Activated CD8-positive, alpha-beta memory T cell treated with anti-CD3 and anti-CD28 coated beads for 36 hours (primary cell): ENCODE results near the gene IKZF4. TPM values are rescaled to one million over a fixed set of nuclear protein-coding genes. Genes with fewer than 3 reads are reported as not detected.
"Not testable (repeated sequence)": the region's sequence is repeated elsewhere in the genome, so short reads cannot be mapped to it uniquely, and the experiment has no call there.

Source experiments
- CTCF ChIA-PET: fragments of 350-600 bp; sonication (Branson Sonifier 250); formaldehyde crosslinking; loops from one replicate; lab custom pipeline; 2021; ENCODE audit warnings: antibody characterized with exemption; lab: Charles Lee
- POLR2A ChIA-PET: fragments of 350-600 bp; sonication (Branson Sonifier 250); formaldehyde crosslinking; loops from one replicate; lab custom pipeline; 2021; ENCODE audit warnings: antibody characterized with exemption; lab: Charles Lee
- total RNA-seq, 2 experiments: library from RNA; stranded (reverse); gene quantifications; one replicate each; pipeline ENCODE4 v1.2.3, GENCODE V29; 2021

IKZF4 gene
- total RNA-seq, 2 experiments from 2014 or later = 14.2 to 15.1 TPM

GRCh38 chr12:56028511-56029165 is 7.8 kb downstream of the IKZF4 start:
- ChIA-PET POLR2A (no interaction called here), CTCF (interaction anchor here (0.7 to 3.1 kb wide), 9 partner anchors 17 to 1396 kb away, joined by 3 to 25 read pairs (median 4); partner anchors contain the start of gene SUOX)

- CTCF ChIA-PET = interaction anchor here (0.7 to 3.1 kb wide), 7 partner anchors 19 to 1397 kb away, joined by 3 to 25 read pairs (median 4); partner anchors contain the start of gene SUOX
- POLR2A ChIA-PET = no interaction called here
Measured at GRCh38 chr12:56029166-56029519, 8.3 kb downstream of the IKZF4 start.

GRCh38 chr12:56029666-56030293 is 8.9 kb downstream of the IKZF4 start:
- ChIA-PET POLR2A (interaction anchor here (0.6 to 1.3 kb wide), 2 partner anchors 23 to 1767 kb away, joined by 3 to 5 read pairs; no protein-coding TSS in a partner anchor), CTCF (interaction anchor here (1.0 to 3.1 kb wide), 5 partner anchors 20 to 290 kb away, joined by 4 to 25 read pairs (median 4); partner anchors contain the start of gene SUOX)

GRCh38 chr12:56031987-56032386 is 11.1 kb downstream of the IKZF4 start:
- ChIA-PET CTCF (no interaction called here), POLR2A (no interaction called here)

- POLR2A ChIA-PET = no interaction called here
- CTCF ChIA-PET = interaction anchor here (1.1 kb wide), 1 partner anchor 39 kb away, joined by 4 read pairs; no protein-coding TSS in a partner anchor
Measured at GRCh38 chr12:56034586-56035332, 13.9 kb downstream of the IKZF4 start.

GRCh38 chr12:56037161-56037560 is 16.3 kb downstream of the IKZF4 start:
- ChIA-PET POLR2A (no interaction called here), CTCF (interaction anchor here (1.4 to 2.6 kb wide), 3 partner anchors 10 to 44 kb away, joined by 3 to 9 read pairs (median 4); no protein-coding TSS in a partner anchor)

GRCh38 chr12:56038022-56038655 is 17.3 kb downstream of the IKZF4 start:
- CTCF ChIA-PET = interaction anchor here (1.4 to 2.6 kb wide), 3 partner anchors 9 to 43 kb away, joined by 3 to 9 read pairs (median 4); no protein-coding TSS in a partner anchor
- POLR2A ChIA-PET = interaction anchor here (0.6 kb wide), 1 partner anchor 213 kb away, joined by 7 read pairs; no protein-coding TSS in a partner anchor

- ChIA-PET POLR2A (interaction anchor here (0.6 to 1.4 kb wide), 4 partner anchors 20 to 199 kb away, joined by 3 to 14 read pairs (median 4); partner anchors contain the start of gene MYL6B), CTCF (interaction anchor here (0.6 to 1.6 kb wide), 7 partner anchors 12 to 272 kb away, joined by 3 to 6 read pairs (median 3); partner anchors contain the start of gene PA2G4)
Measured at GRCh38 chr12:56040151-56040550, 19.3 kb downstream of the IKZF4 start.

GRCh38 chr12:56040963-56041551 is 20.2 kb downstream of the IKZF4 start:
- CTCF ChIA-PET = interaction anchor here (0.6 to 1.6 kb wide), 7 partner anchors 11 to 273 kb away, joined by 3 to 4 read pairs (median 3); partner anchors contain the start of gene PA2G4
- POLR2A ChIA-PET = interaction anchor here (0.6 to 1.4 kb wide), 2 partner anchors 21 to 111 kb away, joined by 3 to 4 read pairs; partner anchors contain the start of gene MYL6B

- CTCF ChIA-PET = interaction anchor here (1.3 kb wide), 1 partner anchor 67 kb away, joined by 4 read pairs; no protein-coding TSS in a partner anchor
- POLR2A ChIA-PET = interaction anchor here (1.4 kb wide), 1 partner anchor 110 kb away, joined by 3 read pairs; the partner anchor contains the start of gene MYL6B
Measured at GRCh38 chr12:56041552-56042429, 20.9 kb downstream of the IKZF4 start, which contains the start of gene RPS26. TSS of gene RPS26 (plus strand) at chr12:56041918. CDS start at chr12:56042167, 249 bp downstream.

GRCh38 chr12:56042430-56042813 is 21.6 kb downstream of the IKZF4 start:
- POLR2A ChIA-PET, CTCF ChIA-PET: not testable (repeated sequence)

GRCh38 chr12:56042843-56043242 is 22.0 kb downstream of the IKZF4 start:
- ChIA-PET CTCF (no interaction called here), POLR2A (no interaction called here)

- CTCF ChIA-PET = interaction anchor here (0.6 to 1.8 kb wide), 10 partner anchors 9 to 78 kb away, joined by 3 to 7 read pairs (median 3); no protein-coding TSS in a partner anchor
- POLR2A ChIA-PET = interaction anchor here (0.6 to 4.3 kb wide), 3 partner anchors 34 to 71 kb away, joined by 3 to 17 read pairs (median 6); partner anchors contain the start of genes PA2G4 and ZC3H10
Measured at GRCh38 chr12:56046027-56046780, 25.4 kb downstream of the IKZF4 start.

GRCh38 chr12:56053407-56053893 is 32.6 kb downstream of the IKZF4 start:
- ChIA-PET CTCF (no interaction called here), POLR2A (no interaction called here)

GRCh38 chr12:56059964-56060363 is 39.1 kb downstream of the IKZF4 start:
- CTCF ChIA-PET = interaction anchor here (1.0 kb wide), 1 partner anchor 25 kb away, joined by 3 read pairs; no protein-coding TSS in a partner anchor

GRCh38 chr12:56061982-56062381 is 41.1 kb downstream of the IKZF4 start:
- POLR2A ChIA-PET = no interaction called here
- CTCF ChIA-PET = interaction anchor here (0.7 kb wide), 1 partner anchor 66 kb away, joined by 3 read pairs; no protein-coding TSS in a partner anchor

More at GRCh38 chr12:56059964-56060363, 39.1 kb downstream of the IKZF4 start:
- POLR2A ChIA-PET = interaction anchor here (0.6 kb wide), 2 partner anchors 13 to 201 kb away, joined by 3 to 4 read pairs; no protein-coding TSS in a partner anchor
